Gastrocnemius medialis (tissue), 4 donors: ENCODE measurements around the gene PLXNA3.

Experiments
- POLR2A ChIP-seq, 2 donors: fragments of 450-650 bp; IDR thresholded peaks; one replicate each; pipeline ENCODE4 v1.6.1; 2017; ENCODE audit warnings: antibody characterized with exemption in 2 of 2, mild to moderate bottlenecking in 2 of 2, moderate library complexity in 2 of 2
- TF ChIP-seq, protein P1 (sequence below), 5 experiments: fragments of 450-650 bp in 3 of 5; fragments of 200-600 bp in 2 of 5; sonication (generic) in 2 of 5; IDR thresholded peaks in 4 of 5; conservative IDR thresholded peaks in 1 of 5; 1 replicate in 4 of 5; 2 replicates in 1 of 5; pipeline ENCODE4 v1.5.1; 2016 to 2019; ENCODE audit warnings: antibody characterized with exemption in 5 of 5, mild to moderate bottlenecking in 3 of 5, moderate library complexity in 3 of 5

DNA sequence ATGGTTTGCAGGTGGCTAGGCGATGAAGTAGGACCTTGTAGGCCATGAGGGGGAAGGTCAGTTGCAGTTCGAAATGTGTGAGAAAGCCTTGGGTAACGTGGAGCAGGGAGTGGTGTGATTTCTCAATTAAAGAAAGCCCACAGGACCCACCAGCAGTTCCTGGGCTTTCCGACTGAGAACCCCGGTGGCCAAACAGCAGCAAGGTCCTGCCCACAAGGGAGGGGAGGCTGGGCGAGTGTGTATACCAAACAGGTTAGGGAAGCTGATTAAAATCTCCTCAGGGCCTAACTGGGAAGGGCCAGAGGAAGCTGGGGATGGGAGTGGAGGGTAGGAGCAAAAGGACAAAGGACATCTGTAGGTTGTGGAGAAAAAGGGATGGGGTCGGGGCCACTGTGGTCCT lies 27.2 kb upstream of the PLXNA3 start:
- TF ChIP-seq, protein P1, sequence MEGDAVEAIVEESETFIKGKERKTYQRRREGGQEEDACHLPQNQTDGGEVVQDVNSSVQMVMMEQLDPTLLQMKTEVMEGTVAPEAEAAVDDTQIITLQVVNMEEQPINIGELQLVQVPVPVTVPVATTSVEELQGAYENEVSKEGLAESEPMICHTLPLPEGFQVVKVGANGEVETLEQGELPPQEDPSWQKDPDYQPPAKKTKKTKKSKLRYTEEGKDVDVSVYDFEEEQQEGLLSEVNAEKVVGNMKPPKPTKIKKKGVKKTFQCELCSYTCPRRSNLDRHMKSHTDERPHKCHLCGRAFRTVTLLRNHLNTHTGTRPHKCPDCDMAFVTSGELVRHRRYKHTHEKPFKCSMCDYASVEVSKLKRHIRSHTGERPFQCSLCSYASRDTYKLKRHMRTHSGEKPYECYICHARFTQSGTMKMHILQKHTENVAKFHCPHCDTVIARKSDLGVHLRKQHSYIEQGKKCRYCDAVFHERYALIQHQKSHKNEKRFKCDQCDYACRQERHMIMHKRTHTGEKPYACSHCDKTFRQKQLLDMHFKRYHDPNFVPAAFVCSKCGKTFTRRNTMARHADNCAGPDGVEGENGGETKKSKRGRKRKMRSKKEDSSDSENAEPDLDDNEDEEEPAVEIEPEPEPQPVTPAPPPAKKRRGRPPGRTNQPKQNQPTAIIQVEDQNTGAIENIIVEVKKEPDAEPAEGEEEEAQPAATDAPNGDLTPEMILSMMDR (IDR thresholded peaks at IDR 0.05 in 4 of 5, conservative IDR thresholded peaks at IDR 0.05 in 1 of 5): no peak
- no peak for TF ChIP-seq POLR2A (IDR thresholded peaks at IDR 0.05)
